Measurements from ENCODE around the gene KRT33B.
A peak's percentile ranks its signal among the peaks of the same experiment; 100 is the strongest.

Gene KRT33B

DNA sequence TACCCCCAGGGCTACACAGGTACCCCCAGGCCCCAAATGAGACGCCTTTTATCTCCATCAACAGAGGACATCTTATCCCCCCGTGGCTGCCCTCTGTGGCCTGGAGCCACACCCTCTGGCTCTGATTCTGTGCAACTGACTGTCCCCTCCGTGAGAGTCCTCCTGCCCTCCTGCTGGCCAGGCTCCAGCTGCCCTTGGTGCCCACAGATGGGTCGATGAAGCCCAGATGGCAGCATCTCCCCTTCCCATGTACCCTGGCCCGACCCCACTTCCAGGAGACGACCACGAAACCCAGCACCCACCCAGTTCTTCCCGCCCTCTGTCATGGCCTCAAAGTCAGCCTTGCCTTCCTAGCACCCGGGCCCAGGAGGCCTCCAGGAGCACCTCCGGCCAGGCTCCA lies 44.5 kb downstream of the KRT33B start:
- TF ChIP-seq, protein P1, sequence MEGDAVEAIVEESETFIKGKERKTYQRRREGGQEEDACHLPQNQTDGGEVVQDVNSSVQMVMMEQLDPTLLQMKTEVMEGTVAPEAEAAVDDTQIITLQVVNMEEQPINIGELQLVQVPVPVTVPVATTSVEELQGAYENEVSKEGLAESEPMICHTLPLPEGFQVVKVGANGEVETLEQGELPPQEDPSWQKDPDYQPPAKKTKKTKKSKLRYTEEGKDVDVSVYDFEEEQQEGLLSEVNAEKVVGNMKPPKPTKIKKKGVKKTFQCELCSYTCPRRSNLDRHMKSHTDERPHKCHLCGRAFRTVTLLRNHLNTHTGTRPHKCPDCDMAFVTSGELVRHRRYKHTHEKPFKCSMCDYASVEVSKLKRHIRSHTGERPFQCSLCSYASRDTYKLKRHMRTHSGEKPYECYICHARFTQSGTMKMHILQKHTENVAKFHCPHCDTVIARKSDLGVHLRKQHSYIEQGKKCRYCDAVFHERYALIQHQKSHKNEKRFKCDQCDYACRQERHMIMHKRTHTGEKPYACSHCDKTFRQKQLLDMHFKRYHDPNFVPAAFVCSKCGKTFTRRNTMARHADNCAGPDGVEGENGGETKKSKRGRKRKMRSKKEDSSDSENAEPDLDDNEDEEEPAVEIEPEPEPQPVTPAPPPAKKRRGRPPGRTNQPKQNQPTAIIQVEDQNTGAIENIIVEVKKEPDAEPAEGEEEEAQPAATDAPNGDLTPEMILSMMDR (IDR thresholded peaks at IDR 0.05; ENCODE audit: low read length, missing control alignments) = no peak
- DNase-seq (ENCODE audit: low read depth) = no peak
- H3K4me3 ChIP-seq (replicated peaks; ENCODE audit: low read depth, low read length) = no peak overlapping the region

DNA sequence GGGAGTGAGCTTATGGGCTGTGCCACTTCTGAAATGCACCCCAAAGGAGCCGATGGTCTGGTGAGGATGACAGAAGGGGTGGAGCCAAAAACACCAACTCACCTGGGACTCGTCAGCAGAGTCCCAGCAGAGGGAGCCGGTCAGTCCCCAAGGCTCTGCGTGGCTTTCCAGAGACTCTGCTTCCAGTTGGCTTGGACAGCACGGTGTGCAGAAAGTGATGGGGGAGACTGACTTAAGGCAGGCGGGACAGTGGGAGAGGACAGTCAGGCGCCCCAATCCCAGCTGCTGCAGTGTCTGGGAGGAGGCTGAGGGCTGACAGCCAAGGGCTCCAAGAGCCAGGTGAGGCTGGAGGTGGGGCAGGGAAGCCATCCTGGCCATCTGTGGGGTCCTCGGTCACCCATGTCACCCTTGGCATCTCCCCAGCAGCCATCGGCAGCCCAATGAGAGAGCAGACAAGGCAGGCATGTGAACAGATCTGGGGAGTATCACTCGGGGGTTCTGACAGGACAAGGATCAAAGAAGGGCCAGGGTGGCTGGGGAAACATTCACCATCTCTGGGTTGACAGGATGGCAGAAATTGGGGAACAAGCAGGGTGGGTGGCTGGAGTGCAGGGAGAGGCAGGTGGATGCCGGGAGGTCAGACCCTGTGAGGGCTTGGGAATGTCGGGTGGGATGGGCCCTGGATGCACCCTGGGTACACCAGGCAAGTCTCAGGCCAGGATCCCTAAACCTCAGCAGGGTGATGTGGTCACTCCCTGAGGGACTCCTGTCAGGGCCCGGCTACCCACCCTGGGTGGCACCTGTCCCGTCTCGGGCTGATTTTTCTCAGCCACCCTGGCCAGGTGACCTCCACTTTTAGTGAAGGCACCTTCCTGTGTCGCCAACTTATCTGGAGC lies 45.2 kb downstream of the KRT33B start:
- no peak overlapping the region for H3K4me3 ChIP-seq (replicated peaks; ENCODE audit: low read depth, low read length)
- TF ChIP-seq, protein P1 (IDR thresholded peaks at IDR 0.05; ENCODE audit: low read length, missing control alignments) = peak; percentile 11
- peak; percentile 3 for DNase-seq (ENCODE audit: low read depth)

DNA sequence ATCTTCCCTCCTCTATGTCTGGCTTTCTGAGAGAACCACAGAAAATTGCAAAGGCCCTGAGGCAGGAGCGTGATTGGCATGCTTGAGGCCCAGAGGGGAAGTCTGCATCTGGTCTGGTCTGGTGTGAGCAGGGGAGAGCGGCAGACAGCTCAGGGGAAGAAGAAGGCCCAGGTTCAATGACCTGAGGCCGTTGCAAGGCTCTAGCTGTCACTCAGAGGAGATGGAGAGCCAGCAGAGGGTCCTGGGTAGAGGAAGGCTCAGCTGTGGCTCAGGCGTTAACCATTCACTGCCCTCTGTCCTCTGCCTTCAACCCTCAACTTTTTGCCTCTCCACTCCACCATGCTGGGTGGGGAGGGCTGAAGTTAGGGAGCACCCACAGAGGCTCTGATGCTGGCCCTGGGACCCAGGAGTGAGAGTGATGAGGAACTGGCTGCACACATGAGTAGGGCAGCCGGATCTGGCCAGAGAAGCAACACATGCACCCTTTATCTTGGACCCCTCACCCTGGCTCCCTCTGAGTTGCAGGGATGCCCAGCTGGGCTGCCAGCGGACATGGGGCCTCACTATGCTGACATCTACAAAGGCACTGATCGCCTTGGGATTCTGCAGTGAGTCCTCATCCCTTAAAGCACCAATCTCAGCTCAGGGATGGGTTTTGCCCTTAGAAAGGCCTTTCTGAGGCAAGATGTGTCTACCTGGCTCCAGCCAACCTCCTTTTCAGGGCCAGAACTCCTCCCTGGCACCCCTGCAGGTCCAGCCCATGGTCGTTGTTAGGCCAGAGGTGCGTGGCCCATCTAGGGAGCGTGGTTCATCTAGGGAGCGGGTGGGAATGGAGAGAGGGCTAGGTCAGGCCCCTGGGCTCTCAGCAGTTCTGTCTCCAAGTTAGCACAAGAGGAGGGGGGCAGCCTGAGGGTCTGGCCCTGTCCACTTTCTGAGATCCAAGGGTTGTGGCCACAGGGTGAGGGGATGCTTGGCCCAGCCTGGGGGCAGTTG lies 46.4 kb downstream of the KRT33B start:
- TF ChIP-seq, protein P1 (IDR thresholded peaks at IDR 0.05; ENCODE audit: low read length, missing control alignments) = no peak
- no peak overlapping the region for H3K4me3 ChIP-seq (replicated peaks; ENCODE audit: low read depth, low read length)
- no peak for DNase-seq (ENCODE audit: low read depth)

DNA sequence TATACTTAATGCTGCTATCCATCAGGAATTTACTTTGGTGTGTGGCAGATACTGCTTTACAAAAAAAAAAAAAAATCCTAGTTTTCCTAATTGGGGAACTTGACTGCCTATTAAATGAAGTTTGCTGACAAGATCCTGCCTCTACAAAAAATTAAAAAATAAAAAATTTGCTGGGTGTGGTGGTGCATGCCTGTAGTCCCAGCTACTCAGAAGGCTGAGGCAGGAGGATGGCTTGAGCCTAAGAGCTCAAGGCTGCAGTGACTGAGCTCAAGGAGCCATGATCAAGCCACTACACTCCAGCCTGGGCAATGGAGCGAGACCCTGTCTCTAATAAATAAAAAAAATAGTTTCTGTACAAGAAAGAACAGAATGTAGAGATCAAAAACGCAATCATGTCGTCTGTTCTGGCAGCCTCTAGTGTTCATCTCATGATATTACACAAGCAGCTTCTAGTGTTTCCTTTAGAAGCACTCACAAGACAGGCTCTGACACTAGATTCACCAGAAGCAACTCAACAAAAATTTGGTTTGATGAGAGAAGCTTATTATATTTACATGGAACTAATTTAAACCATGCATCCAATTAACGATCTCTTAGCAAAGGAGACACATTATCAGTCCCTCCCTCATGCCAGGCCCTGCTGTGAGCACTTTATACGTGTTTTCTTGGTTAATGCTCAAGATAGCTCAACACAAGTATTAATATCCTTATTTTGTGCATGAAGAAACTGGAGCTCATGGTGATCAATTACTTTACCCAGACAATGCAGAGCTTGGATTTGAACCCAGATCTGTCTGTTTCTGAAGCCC lies 47.3 kb downstream of the KRT33B start:
- DNase-seq (ENCODE audit: low read depth) = peak; percentile 70
- no peak overlapping the region for H3K4me3 ChIP-seq (replicated peaks; ENCODE audit: low read depth, low read length)
- TF ChIP-seq, protein P1 (IDR thresholded peaks at IDR 0.05; ENCODE audit: low read length, missing control alignments) = peak; percentile 84

DNA sequence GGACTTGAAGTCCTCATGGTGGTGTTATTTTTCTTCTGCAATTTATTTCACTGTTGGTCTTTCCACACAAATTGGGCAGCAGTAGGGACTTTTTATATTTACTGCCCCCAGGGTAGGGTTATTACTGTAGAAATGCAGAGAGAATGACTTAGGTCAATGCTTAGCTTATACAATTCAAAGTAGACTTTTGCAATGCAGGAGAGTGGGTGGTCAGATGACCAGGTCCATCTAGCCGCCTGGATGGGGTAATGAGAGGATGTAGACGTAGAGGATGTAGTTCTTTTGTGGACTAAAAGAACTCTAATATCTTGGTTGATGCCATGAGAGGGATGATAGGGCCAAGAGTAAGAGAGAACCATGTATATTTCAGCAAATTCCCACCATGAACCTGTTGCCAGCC lies 51.4 kb downstream of the KRT33B start:
- no peak for DNase-seq (ENCODE audit: low read depth)
- no peak overlapping the region for H3K4me3 ChIP-seq (replicated peaks; ENCODE audit: low read depth, low read length)
- TF ChIP-seq, protein P1 (IDR thresholded peaks at IDR 0.05; ENCODE audit: low read length, missing control alignments) = no peak

DNA sequence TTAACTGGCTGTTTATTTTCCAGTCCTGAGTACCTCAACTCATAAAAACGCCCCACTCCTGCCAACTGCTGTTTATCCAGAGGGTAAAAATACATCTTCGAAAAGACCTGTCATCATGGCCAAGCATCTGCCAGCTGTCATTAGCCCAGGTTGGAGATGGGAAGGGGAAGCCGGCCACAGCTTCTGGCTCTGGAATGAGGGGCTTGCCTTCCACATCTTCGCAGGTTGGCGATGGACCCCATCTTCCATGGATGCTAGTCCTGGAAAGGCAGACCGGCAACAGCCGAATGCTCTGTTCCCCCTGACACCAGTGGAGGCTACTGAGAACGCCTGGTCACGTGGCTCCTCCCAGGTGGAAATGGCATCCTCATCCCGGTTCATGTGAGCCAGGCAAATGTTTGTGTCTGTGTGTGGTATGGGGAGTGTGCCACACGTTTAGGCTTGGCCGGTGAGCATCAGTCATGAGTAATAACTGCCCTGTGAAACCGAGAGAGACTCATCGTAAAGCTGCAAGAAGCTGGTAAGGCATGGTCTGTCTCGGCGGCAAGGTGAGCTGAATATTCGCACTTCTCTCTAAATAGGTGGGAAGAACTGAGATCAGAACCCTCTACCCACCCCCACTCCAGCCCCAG lies 53.7 kb downstream of the KRT33B start:
- no peak for DNase-seq (ENCODE audit: low read depth)
- H3K4me3 ChIP-seq (replicated peaks; ENCODE audit: low read depth, low read length) = no peak overlapping the region
- TF ChIP-seq, protein P1 (IDR thresholded peaks at IDR 0.05; ENCODE audit: low read length, missing control alignments) = no peak

All from fibroblast of pulmonary artery (primary cell).